ENCODE measurements around the gene IFFO2. TPM values are rescaled to one million over a fixed set of nuclear protein-coding genes. Genes with fewer than 3 reads are reported as not detected.

The IFFO2 gene
- 1 to 10 TPM; 6.6 to 7.5 TPM for total RNA-seq
- polyA plus RNA-seq (ENCODE audit: insufficient read length in 2 of 2), result 10 to 100 TPM; 19.5 to 19.7 TPM
- long read RNA-seq, donor 1, full-length matches to known transcripts, result 2 of 2 reads
- long read RNA-seq, donor 1, partial matches to known transcripts, result 0 of 2 reads
- long read RNA-seq, donor 1, other reads (novel, unspliced or antisense), result 0 of 2 reads
- long read RNA-seq, donor 2, result 0 reads
- long read RNA-seq, donor 3, partial matches to known transcripts, result 0 of 2 reads
- long read RNA-seq, donor 3, other reads (novel, unspliced or antisense), result 0 of 2 reads
- long read RNA-seq, donor 4, full-length matches to known transcripts, result 3 of 3 reads
- long read RNA-seq, donor 4, partial matches to known transcripts, result 0 of 3 reads
- long read RNA-seq, donor 4, other reads (novel, unspliced or antisense), result 0 of 3 reads

DNA sequence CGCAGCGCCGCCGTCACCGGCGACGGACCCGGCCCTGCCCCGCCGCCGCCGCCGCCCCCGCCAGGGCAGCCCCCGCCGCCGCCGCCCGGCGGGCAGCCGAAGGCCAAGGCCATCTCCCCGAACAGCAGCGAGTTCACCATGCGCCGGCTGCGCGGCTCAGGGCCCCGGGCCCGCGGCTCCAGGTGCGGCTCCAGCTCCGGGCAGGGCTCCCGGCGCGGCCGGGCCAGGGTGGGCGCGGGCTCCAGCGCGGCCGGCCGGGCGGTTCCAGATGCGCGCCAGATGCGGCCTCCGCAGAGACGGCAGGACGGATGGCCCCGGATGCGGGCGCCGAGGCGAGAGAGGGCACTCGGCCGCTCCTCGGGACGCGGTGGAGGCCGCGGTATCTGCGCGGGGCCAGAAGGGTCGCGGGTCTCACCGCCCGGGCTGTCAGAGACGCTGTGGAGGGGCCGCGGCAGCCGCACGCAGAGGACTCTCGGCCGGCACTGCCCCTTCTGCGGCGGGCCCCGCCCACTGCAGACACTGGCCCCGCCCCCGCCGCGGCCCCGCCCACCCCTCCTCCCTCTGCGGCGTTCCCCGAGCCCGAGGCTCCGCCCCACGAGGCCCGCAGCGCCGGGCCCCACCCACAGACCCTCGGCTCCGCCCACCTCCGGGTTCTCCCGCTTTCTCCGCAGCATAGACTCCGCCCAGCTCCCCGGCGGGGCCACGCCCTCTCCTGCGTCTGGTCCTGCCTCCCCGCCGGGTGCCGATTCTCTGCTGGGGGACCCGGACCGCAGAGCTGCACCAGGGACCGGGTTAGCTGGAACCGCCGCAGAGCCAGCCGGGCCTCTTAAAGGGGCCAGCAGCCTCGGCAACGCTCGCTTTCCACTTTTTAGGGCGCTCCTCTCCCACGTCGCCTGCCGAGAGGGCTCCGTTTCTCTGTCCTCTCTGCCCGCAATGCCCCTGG, at the start of gene IFFO2:
Gene IFFO2 (minus strand): TSS at position 484 of the 943 bp plus-strand sequence. CDS start 344 bp downstream, at position 140.
- Histone ChIP-seq H3K36me3 (ENCODE audit: control insufficient read depth, insufficient read depth, low read length) (peaks cover 5% of the 10 kb centered on the region), H3K4me3 (ENCODE audit: low read depth, low read length) (peak within 1 kb of the TSS; percentile 84), H3K9me3 (ENCODE audit: control insufficient read depth, insufficient read depth, low read length) (no peaks in the 10 kb centered on the region), H3K27me3 (ENCODE audit: control insufficient read depth, insufficient read depth, low read length) (no peaks in the 10 kb centered on the region), H3K4me1 (ENCODE audit: control insufficient read depth, insufficient read depth, low read length) (peaks cover 46% of the 10 kb centered on the region), H3K27ac (ENCODE audit: low read depth, low read length) (peak within 1 kb of the TSS; percentile 77)
- peak; percentile 86 to 98 (median 93) for DNase-seq (ENCODE audit: low read depth in 4 of 6, low spot score in 6 of 6)
- under 1% methylated on average over 115 of the region's 119 CpGs for WGBS (ENCODE audit: insufficient coverage)

DNA sequence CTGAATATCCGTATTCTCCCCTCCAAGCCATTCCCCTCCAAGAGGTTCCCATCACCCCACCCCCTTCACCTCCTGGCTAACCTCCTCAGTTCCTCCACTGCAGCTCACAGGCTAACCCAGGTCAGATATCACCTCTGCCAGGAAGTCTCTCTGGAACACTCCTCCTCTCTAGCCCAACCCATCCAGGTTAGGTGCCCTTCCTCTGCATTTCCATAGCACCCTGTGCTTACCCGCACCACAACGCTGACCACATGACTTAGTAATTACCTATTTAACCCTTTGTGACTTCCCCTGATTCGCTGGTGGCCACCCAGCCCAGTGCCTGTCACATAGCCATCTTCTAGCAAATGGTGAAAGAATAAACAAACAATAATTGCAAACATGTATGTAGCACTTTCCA, 49.5 kb upstream of the IFFO2 start:
- Histone ChIP-seq H3K9me3 (ENCODE audit: control insufficient read depth, insufficient read depth, low read length) (peaks cover 7% of the 10 kb centered on the region), H3K36me3 (ENCODE audit: control insufficient read depth, insufficient read depth, low read length) (no peaks in the 10 kb centered on the region), H3K4me3 (ENCODE audit: low read depth, low read length) (no peak overlapping the region), H3K27me3 (ENCODE audit: control insufficient read depth, insufficient read depth, low read length) (no peaks in the 10 kb centered on the region), H3K4me1 (ENCODE audit: control insufficient read depth, insufficient read depth, low read length) (peaks cover 17% of the 10 kb centered on the region), H3K27ac (ENCODE audit: low read depth, low read length) (no peak overlapping the region)
- WGBS (ENCODE audit: insufficient coverage), result 50% methylated on average over 4 of the region's 4 CpGs
- no peak for DNase-seq (ENCODE audit: low read depth in 4 of 6, low spot score in 6 of 6)

- Histone ChIP-seq H3K9me3 (ENCODE audit: control insufficient read depth, insufficient read depth, low read length) (peaks cover 7% of the 10 kb centered on the region), H3K27me3 (ENCODE audit: control insufficient read depth, insufficient read depth, low read length) (no peaks in the 10 kb centered on the region), H3K4me1 (ENCODE audit: control insufficient read depth, insufficient read depth, low read length) (peaks cover 9% of the 10 kb centered on the region), H3K4me3 (ENCODE audit: low read depth, low read length) (no peak overlapping the region), H3K27ac (ENCODE audit: low read depth, low read length) (no peak overlapping the region), H3K36me3 (ENCODE audit: control insufficient read depth, insufficient read depth, low read length) (no peaks in the 10 kb centered on the region)
- 85% methylated on average over 9 of the region's 11 CpGs for WGBS (ENCODE audit: insufficient coverage)
- no peak for DNase-seq (ENCODE audit: low read depth in 4 of 6, low spot score in 6 of 6)
These were observed 47.2 kb upstream of the IFFO2 start for GRCh38 chr1:19003371-19004290.

GRCh38 chr1:19000065-19000464, 43.6 kb upstream of the IFFO2 start:
- H3K27ac ChIP-seq (ENCODE audit: low read depth, low read length), result no peak overlapping the region
- H3K36me3 ChIP-seq (ENCODE audit: control insufficient read depth, insufficient read depth, low read length), result no peaks in the 10 kb centered on the region
- no peak overlapping the region for H3K4me3 ChIP-seq (ENCODE audit: low read depth, low read length)
- DNase-seq (ENCODE audit: low read depth in 4 of 6, low spot score in 6 of 6), result no peak
- peaks cover 11% of the 10 kb centered on the region for H3K4me1 ChIP-seq (ENCODE audit: control insufficient read depth, insufficient read depth, low read length)
- H3K27me3 ChIP-seq (ENCODE audit: control insufficient read depth, insufficient read depth, low read length), result no peaks in the 10 kb centered on the region
- peaks cover 7% of the 10 kb centered on the region for H3K9me3 ChIP-seq (ENCODE audit: control insufficient read depth, insufficient read depth, low read length)
- WGBS (ENCODE audit: insufficient coverage), result no CpG with 5 or more reads among the region's 2 CpGs

DNA sequence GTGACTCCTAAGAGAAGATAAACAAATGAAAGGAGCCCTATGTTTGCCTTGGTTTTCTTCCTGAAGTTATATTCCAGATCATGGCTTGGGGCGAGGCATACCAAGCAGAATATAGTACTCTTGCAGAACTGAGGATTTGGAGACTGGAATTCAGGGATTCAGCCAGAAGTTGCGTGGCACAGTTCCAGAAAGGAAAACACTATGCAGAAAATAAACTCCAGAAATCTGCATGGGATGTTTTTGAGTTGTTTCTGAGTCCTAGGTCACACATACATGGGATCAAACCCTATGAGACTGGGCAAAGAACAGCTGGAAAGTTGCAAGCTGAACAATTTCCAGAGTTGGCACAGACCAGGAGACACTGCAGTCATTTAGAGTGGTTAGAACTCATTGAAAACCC, 42.9 kb upstream of the IFFO2 start:
- Histone ChIP-seq H3K4me3 (ENCODE audit: low read depth, low read length) (no peak overlapping the region), H3K27me3 (ENCODE audit: control insufficient read depth, insufficient read depth, low read length) (no peaks in the 10 kb centered on the region), H3K36me3 (ENCODE audit: control insufficient read depth, insufficient read depth, low read length) (no peaks in the 10 kb centered on the region), H3K4me1 (ENCODE audit: control insufficient read depth, insufficient read depth, low read length) (peaks cover 11% of the 10 kb centered on the region), H3K27ac (ENCODE audit: low read depth, low read length) (no peak overlapping the region), H3K9me3 (ENCODE audit: control insufficient read depth, insufficient read depth, low read length) (peaks cover 7% of the 10 kb centered on the region)
- 83% methylated on average over 2 of the region's 2 CpGs for WGBS (ENCODE audit: insufficient coverage)
- peak in 1 of 6 donors; percentile 63 for DNase-seq (ENCODE audit: low read depth in 4 of 6, low spot score in 6 of 6)

DNA sequence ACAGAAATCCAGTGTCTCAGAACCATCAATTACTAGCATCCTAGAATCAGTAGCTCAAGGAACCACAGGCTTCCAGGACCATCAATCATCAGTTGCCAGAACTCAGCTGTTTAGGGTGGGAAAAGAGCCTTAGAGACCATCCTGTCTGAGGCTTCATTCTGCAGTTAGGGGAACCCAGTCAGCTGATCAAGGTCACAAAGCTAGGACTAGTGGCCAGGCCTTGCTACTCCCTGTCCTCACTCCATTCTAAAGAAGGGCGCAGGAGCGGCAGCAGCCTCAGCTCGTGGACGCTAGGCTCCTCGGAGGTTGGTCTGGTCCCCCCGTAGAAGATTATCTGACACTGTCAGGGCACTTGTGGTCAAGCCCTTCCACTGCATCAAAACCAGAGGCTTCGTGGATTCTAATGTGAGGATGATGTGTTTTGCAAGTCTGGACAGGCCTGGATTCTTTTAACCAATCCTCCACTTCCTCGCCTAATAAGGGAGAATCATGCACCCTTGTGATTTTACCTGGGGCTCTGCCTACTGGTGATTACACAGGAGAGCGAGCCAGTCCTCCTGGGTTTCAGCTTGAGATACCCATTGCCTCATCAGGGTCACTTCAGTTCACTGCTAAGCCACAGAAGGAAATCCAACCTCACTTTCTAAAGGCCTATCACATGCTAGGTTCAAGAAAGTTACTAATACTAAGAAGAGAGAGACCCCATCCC, 41.7 kb upstream of the IFFO2 start:
- DNase-seq (ENCODE audit: low read depth in 4 of 6, low spot score in 6 of 6), result no peak
- H3K4me1 ChIP-seq (ENCODE audit: control insufficient read depth, insufficient read depth, low read length), result peaks cover 11% of the 10 kb centered on the region
- no peak overlapping the region for H3K4me3 ChIP-seq (ENCODE audit: low read depth, low read length)
- 91% methylated on average over 4 of the region's 9 CpGs for WGBS (ENCODE audit: insufficient coverage)
- no peaks in the 10 kb centered on the region for H3K36me3 ChIP-seq (ENCODE audit: control insufficient read depth, insufficient read depth, low read length)
- no peaks in the 10 kb centered on the region for H3K27me3 ChIP-seq (ENCODE audit: control insufficient read depth, insufficient read depth, low read length)
- peaks cover 7% of the 10 kb centered on the region for H3K9me3 ChIP-seq (ENCODE audit: control insufficient read depth, insufficient read depth, low read length)
- no peak overlapping the region for H3K27ac ChIP-seq (ENCODE audit: low read depth, low read length)

DNA sequence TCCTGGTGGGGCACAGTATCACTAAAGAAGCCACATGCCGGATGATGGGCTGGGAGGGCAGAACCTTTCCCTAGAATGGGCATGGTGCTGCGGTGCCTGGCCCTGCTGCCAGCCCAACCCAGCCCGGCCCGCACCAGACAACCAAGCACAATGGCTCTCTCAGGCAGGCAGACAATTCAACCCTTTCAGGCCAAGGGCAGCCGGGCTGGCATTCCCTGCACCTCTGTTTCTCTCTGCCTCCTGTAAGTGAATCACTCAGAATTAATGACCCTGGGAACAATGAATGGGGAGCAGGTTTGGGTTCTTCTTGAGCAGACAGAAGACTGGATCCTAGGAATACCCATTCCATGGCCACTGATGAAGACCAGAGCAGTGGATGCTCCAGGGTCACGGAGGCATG, 41.0 kb upstream of the IFFO2 start:
- Histone ChIP-seq H3K4me1 (ENCODE audit: control insufficient read depth, insufficient read depth, low read length) (peaks cover 11% of the 10 kb centered on the region), H3K27ac (ENCODE audit: low read depth, low read length) (no peak overlapping the region), H3K27me3 (ENCODE audit: control insufficient read depth, insufficient read depth, low read length) (no peaks in the 10 kb centered on the region), H3K9me3 (ENCODE audit: control insufficient read depth, insufficient read depth, low read length) (peaks cover 7% of the 10 kb centered on the region), H3K36me3 (ENCODE audit: control insufficient read depth, insufficient read depth, low read length) (no peaks in the 10 kb centered on the region), H3K4me3 (ENCODE audit: low read depth, low read length) (no peak overlapping the region)
- WGBS (ENCODE audit: insufficient coverage), result 64% methylated on average over 6 of the region's 6 CpGs
- peak in 1 of 6 donors; percentile 24 for DNase-seq (ENCODE audit: low read depth in 4 of 6, low spot score in 6 of 6)

DNA sequence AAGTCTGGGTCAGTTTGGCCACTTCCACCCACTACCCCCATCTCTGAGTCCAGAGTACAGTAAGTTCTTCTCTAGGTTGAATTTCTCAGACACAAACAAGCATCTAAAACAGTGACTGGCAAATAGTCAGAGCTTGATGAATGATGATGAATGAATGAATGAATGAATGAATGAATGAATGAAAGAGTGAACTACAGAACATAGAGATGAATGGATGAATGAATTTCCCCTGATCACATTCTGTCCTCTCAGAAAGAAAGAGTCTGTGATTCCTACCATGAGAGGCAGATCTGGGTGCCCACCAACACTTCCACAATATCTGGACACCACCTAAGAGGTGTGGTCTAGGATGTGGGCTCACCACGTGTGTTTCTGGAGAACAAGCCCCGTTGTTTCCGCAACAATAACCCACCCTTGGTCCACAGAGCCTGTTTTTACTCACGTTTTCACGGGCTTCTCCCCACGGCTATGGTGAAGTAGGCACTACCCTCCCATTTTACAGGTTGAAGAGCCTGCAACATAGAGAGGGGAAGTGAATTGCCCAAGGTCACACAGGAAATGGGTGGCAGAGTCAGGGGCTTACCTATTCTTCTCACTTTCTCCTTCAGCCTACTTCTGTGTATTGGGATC, 40.2 kb upstream of the IFFO2 start:
- Histone ChIP-seq H3K27me3 (ENCODE audit: control insufficient read depth, insufficient read depth, low read length) (no peaks in the 10 kb centered on the region), H3K36me3 (ENCODE audit: control insufficient read depth, insufficient read depth, low read length) (no peaks in the 10 kb centered on the region), H3K4me1 (ENCODE audit: control insufficient read depth, insufficient read depth, low read length) (peaks cover 11% of the 10 kb centered on the region), H3K27ac (ENCODE audit: low read depth, low read length) (no peak overlapping the region), H3K9me3 (ENCODE audit: control insufficient read depth, insufficient read depth, low read length) (peaks cover 5% of the 10 kb centered on the region), H3K4me3 (ENCODE audit: low read depth, low read length) (no peak overlapping the region)
- WGBS (ENCODE audit: insufficient coverage), result no CpG with 5 or more reads among the region's 6 CpGs
- DNase-seq (ENCODE audit: low read depth in 4 of 6, low spot score in 6 of 6), result no peak
